ENCODE data around the gene GABARAPL1.
"Not testable (repeated sequence)": the region's sequence is repeated elsewhere in the genome, so short reads cannot be mapped to it uniquely, and the experiment has no call there.

Gene GABARAPL1

GRCh38 chr12:10212739-10213131, at the start of gene GABARAPL1:
TSS of gene GABARAPL1 (plus strand) at chr12:10212877. CDS start at chr12:10213130, 253 bp downstream.
- DNase-seq (ENCODE audit: low read depth): peak; percentile 63

- no peak for DNase-seq (ENCODE audit: low read depth)
These were observed 49.6 kb upstream of the GABARAPL1 start for GRCh38 chr12:10163084-10163483.

- DNase-seq (ENCODE audit: low read depth): no peak
These were observed 47.3 kb upstream of the GABARAPL1 start for GRCh38 chr12:10165421-10165820.

DNA sequence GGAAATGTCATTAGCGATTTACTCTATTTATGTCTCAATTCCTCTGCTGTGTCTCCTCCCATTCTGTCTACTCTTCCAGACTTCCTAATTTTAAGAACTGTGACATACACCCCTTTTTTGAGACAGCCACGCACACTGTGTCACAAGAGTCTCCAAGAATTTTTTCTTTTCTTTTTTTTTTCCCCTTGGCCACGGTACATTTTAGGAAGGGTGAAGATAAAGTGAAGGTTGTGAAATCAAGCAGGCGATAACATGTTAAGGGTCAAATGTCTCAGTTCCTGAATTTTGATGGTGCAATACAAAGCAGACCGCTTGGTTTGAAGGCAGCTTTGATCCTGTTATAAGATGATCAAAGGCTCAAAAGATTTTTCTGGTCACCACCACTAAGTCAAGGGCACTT, 45.1 kb upstream of the GABARAPL1 start:
- no peak for DNase-seq (ENCODE audit: low read depth)

GRCh38 chr12:10169104-10169503, 43.6 kb upstream of the GABARAPL1 start:
- no peak for DNase-seq (ENCODE audit: low read depth)

DNA sequence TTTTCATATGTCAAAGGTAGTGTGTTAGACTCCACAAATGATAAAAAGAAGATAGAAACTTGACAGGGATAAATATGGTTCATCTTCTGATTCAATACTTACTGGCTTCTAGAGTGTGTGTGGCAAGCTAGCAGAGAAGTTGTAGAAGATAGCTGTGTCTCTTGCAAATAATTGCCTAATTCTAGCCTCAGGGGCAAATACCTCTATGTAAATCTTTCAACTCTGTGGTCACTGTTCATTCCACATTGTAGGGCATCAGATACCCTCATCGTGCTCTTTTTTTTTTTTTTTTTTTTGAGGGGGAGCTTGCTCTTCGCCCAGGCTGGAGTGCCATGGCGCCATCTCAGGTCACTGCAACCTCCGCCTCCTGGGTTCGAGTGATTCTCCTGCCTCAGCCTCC, 42.5 kb upstream of the GABARAPL1 start:
- DNase-seq (ENCODE audit: low read depth): no peak

- DNase-seq (ENCODE audit: low read depth): no peak
These were observed 40.5 kb upstream of the GABARAPL1 start, which contains the start of gene OLR1 for GRCh38 chr12:10171973-10172728. TSS of gene OLR1 (minus strand) at chr12:10172132. CDS start at chr12:10172077, 55 bp downstream.

GRCh38 chr12:10174986-10175614, 37.6 kb upstream of the GABARAPL1 start:
- no peak for DNase-seq (ENCODE audit: low read depth)

GRCh38 chr12:10175846-10176636, 36.6 kb upstream of the GABARAPL1 start:
- DNase-seq (ENCODE audit: low read depth): no peak

DNA sequence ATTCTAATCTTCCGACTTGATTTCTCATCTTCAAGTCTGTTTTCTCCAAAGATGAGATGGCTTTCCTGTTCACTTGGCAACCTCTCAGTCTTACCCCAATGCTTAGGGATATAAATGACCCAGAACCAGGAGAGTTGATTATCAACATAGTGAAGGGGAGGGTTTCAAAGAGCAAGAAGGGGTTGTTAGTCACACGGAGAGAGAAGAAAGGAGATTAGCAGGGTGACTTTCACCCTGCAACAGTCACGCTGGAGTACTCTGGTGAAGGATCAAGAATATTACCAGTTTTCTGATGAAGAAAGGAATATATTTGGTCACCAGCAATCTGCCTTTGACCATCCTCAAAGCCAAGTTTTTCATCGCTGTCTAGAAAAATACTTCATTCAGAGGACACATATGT, 33.9 kb upstream of the GABARAPL1 start, which contains the start of gene TMEM52B:
Gene TMEM52B, plus strand, starts transcription at position 212 of the 400 bp plus-strand sequence. CDS start 543 bp downstream, outside the sequence.
- no peak for DNase-seq (ENCODE audit: low read depth)

DNA sequence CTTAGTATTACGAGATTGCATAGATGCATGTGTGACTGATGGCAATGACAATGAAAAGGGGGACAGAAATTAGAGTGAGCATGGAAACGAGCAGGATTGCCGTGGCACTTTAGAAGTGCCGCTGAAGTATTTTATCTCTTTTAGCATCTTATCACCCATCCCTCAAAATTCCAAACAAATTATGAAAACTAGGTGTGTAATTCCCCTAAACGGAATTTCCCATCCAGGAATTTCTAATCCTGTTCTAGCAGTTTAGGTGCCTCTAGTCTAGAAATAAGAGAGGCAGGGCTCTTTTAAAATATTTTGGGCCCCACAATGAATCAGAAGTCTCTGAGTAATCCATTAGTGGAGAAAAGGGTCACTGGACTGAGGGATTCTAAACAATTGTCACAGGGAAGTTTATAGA, 32.9 kb upstream of the GABARAPL1 start:
- no peak for DNase-seq (ENCODE audit: low read depth)

DNA sequence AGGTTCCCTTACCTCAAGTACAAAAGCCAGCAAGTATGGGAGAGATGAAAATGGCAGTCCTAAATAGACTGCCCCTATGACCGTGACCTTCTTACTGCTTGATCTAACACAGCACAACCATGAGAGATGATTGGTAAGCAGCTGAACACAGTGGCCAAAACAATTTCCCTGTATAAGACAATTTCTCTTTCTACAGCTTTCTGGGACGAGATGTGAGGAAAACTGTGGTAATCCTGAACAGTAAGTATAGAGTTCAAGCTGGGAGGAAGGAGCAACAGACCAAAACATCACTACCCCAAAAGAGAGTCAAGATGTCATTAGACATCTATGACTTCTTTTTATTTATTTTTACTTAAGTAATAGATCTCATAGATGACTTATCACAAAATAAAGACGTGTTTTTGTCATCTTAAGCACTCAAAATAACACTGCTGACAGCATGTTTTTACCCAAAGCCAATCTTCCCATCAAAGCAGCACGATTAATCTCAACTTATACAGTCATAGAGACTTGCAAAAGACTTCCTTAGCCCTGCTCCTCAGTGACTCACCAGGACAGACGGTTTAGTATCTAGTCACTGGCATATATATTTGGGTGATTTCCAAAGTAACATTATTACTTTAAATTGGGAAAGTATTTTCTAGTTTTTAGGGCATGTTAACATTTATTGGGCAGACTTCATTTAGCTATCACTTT, 30.2 kb upstream of the GABARAPL1 start:
- DNase-seq (ENCODE audit: low read depth): no peak

- no peak for DNase-seq (ENCODE audit: low read depth)
These were observed 28.3 kb upstream of the GABARAPL1 start for GRCh38 chr12:10184261-10184843.

DNA sequence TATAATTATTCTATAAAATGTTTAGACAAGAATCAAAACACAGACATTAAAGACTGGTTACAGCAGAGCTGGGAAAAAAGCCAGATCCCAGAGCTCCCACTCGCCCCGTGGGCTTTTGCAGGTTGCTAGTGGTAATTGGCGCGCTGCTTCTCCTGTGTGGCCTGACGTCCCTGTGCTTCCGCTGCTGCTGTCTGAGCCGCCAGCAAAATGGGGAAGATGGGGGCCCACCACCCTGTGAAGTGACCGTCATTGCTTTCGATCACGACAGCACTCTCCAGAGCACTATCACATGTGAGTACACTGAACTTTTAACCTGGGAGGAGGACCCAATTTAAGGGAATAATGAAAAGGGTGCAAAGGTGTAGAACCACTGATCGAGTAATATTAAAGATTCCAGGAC, 26.4 kb upstream of the GABARAPL1 start:
- DNase-seq (ENCODE audit: low read depth): no peak

DNA sequence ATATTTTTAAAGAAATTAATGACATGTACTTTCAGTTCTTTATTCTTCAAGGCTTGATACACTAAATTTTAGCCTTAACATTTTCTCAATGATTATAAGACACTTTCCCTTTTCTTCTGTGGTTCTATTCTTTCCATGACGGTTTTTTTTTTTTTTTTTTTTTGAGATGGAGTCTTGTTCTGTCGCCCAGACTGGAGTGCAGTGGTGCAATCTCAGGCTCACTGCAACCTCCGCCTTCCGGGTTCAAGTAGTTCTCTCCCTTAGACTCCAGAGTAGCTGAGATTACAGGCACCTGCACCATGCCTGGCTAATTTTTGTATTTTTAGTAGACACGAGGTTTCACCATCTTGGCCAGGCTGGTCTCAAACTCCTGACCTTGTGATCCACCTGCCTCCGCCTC, 25.7 kb upstream of the GABARAPL1 start:
- not testable (repeated sequence) for DNase-seq (ENCODE audit: low read depth)

- no peak for DNase-seq (ENCODE audit: low read depth)
These were observed 23.0 kb upstream of the GABARAPL1 start for GRCh38 chr12:10189653-10190052.

- peak; percentile 32 for DNase-seq (ENCODE audit: low read depth)
These were observed 21.9 kb upstream of the GABARAPL1 start for GRCh38 chr12:10190558-10191388.

DNA sequence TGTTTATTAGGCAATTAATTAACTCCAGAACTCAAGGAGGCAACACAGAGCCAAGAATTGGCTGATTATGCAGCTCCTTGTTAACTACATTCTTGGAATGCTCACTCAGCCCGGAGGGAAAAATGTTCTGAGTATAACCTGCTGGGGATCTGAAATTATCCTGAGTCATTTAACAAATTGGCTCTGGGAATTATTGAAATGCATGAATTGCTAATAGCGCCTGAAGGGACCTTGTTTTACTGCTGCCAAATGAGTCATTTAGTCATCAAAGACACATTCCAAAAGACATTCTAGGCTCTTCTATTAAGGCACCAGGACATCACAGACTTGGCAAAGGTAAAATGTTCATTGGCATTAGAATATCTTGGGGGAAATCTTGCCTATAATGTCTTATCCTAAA, 20.8 kb upstream of the GABARAPL1 start:
- DNase-seq (ENCODE audit: low read depth): no peak

- DNase-seq (ENCODE audit: low read depth): no peak
These were observed 18.5 kb upstream of the GABARAPL1 start for GRCh38 chr12:10194160-10194670.

DNA sequence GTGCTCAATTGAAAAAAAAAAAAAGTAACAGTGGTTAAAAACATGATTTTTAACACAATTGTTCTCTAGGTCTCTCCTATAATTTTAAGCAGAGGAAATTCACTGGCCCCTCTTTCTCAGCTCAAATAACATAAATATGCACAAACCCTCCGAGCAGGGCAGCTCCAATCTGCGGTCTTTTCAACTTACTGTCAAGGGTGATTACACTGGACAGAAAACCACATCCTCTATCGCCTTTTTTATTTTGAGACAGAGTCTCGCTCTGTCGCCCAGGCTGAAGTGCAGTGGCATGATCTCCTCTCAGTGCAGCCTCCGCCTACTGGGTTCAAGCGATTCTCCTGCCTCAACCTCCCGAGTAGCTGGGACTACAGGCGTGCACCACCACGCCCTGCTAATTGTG, 16.5 kb upstream of the GABARAPL1 start:
- no peak for DNase-seq (ENCODE audit: low read depth)
